ENCODE data around the gene ZNF500.

DNA sequence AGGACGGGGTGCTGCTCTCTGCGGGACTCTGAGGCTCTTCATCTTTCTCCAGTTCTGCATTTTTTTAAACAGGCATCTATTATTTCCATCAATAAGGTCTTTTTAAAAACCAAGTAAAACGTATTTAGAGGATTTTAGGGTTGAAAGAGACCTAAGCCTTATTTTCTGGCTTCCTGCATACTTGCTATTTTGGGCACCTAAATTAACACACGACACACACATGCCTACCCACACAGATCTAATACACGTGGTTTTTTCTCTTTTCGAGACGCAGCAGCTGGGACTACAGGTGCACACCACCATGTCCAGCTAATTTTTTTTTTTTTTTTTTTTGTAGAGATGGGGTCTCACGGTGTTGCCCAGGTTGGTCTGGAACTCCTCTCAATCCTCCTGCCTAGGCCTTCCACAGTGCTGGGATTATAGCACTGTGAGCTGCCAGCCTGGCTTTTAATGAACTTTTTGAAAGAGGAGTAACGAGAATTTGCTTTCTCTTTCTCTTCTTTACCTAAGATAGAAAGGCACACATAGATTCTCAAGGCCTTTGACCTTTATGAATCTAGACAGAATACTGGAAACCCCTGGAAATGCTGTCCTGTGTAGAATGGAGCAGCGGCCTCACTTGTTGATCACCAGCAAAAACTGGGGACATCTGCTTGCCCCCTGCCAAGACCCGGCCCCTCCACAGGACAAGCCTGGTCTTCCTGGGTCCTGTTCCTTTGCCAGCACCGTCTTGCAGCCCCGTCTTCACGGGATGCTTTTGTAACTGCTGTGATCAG lies 18.9 kb downstream of the ZNF500 start:
- no peak for TF ChIP-seq POLR2A (IDR thresholded peaks at IDR 0.05; ENCODE audit: low read depth, low read length)
- TF ChIP-seq, protein P1, sequence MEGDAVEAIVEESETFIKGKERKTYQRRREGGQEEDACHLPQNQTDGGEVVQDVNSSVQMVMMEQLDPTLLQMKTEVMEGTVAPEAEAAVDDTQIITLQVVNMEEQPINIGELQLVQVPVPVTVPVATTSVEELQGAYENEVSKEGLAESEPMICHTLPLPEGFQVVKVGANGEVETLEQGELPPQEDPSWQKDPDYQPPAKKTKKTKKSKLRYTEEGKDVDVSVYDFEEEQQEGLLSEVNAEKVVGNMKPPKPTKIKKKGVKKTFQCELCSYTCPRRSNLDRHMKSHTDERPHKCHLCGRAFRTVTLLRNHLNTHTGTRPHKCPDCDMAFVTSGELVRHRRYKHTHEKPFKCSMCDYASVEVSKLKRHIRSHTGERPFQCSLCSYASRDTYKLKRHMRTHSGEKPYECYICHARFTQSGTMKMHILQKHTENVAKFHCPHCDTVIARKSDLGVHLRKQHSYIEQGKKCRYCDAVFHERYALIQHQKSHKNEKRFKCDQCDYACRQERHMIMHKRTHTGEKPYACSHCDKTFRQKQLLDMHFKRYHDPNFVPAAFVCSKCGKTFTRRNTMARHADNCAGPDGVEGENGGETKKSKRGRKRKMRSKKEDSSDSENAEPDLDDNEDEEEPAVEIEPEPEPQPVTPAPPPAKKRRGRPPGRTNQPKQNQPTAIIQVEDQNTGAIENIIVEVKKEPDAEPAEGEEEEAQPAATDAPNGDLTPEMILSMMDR (conservative IDR thresholded peaks at IDR 0.05; ENCODE audit: low read depth, low read length) = no peak
- no peak for TF ChIP-seq CEBPB (IDR thresholded peaks at IDR 0.05; ENCODE audit: low read depth, low read length)
- no peak for TF ChIP-seq MAZ (IDR thresholded peaks at IDR 0.05; ENCODE audit: borderline replicate concordance, low read depth, low read length)
- no peak for TF ChIP-seq RFX5 (IDR thresholded peaks at IDR 0.05; ENCODE audit: low read depth, low read length)
- TF ChIP-seq, protein P2, sequence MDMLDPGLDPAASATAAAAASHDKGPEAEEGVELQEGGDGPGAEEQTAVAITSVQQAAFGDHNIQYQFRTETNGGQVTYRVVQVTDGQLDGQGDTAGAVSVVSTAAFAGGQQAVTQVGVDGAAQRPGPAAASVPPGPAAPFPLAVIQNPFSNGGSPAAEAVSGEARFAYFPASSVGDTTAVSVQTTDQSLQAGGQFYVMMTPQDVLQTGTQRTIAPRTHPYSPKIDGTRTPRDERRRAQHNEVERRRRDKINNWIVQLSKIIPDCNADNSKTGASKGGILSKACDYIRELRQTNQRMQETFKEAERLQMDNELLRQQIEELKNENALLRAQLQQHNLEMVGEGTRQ (IDR thresholded peaks at IDR 0.05; ENCODE audit: low read depth, low read length) = no peak
- TF ChIP-seq SMC3 (IDR thresholded peaks at IDR 0.05; ENCODE audit: low read depth, low read length) = no peak
